SU-DHL-6 (cell line): ENCODE results near the gene OR2T33.
"Not testable (repeated sequence)": the region's sequence is repeated elsewhere in the genome, so short reads cannot be mapped to it uniquely, and the experiment has no call there.

Source experiments
- H2AFZ ChIP-seq: fragments of 200-600 bp; sonication (generic); 2 replicates; pipeline ENCODE4 v1.6.1; 2014; ENCODE audit warnings: low read depth, mild to moderate bottlenecking, moderate library complexity, mixed read lengths, antibody characterized with exemption, low read length; ENCODE audit not compliant: severe bottlenecking
- H3F3A ChIP-seq: fragments of 200-600 bp; shearing (Covaris generic); 2 replicates; pipeline ENCODE4 v1.6.0; 2016; ENCODE audit warnings: antibody characterized with exemption, mild to moderate bottlenecking; ENCODE audit not compliant: insufficient read depth
- H3K27ac ChIP-seq: fragments of 200-600 bp; sonication (generic); 2 replicates; pipeline ENCODE4 v1.5.1; 2016; ENCODE audit warnings: low read depth, mild to moderate bottlenecking, low read length, moderate library complexity, mixed read lengths
- H3K27me3 ChIP-seq: fragments of 200-600 bp; sonication (generic), shearing (Covaris generic); 2 replicates; pipeline ENCODE4 v1.6.0; 2014; ENCODE audit warnings: mild to moderate bottlenecking, low read length
- H3K36me3 ChIP-seq: fragments of 200-600 bp; sonication (generic); 2 replicates; pipeline ENCODE4 v1.6.1; 2014; ENCODE audit warnings: mild to moderate bottlenecking, low read length, mixed read lengths
- H3K4me2 ChIP-seq: fragments of 300-600, 200-600 bp; shearing (Covaris generic), sonication (generic); 2 replicates; pipeline ENCODE4 v1.6.0; 2014; ENCODE audit warnings: low read length, low read depth, mild to moderate bottlenecking; ENCODE audit not compliant: poor library complexity, severe bottlenecking
- H3K4me3 ChIP-seq: fragments of 200-600 bp; sonication (generic); 2 replicates; pipeline ENCODE4 v1.5.1; 2014; ENCODE audit warnings: antibody characterized with exemption, low read length, mild to moderate bottlenecking, mixed read lengths; ENCODE audit not compliant: insufficient read depth, poor library complexity, severe bottlenecking
- H3K79me2 ChIP-seq: fragments of 200-600 bp; sonication (generic); 2 replicates; pipeline ENCODE4 v1.6.1; 2014; ENCODE audit warnings: mild to moderate bottlenecking, low read length, moderate library complexity; ENCODE audit not compliant: insufficient read depth
- H3K9ac ChIP-seq: fragments of 200-600 bp; sonication (generic); 2 replicates; pipeline ENCODE4 v1.7.0; 2014; ENCODE audit warnings: mild to moderate bottlenecking, low read length
- H3K9me2 ChIP-seq: fragments of 200-600 bp; sonication (generic); replicated peaks from 2 replicates; pipeline ENCODE4 v1.6.1; 2014; ENCODE audit warnings: low read length; ENCODE audit not compliant: insufficient read depth
- H3K9me3 ChIP-seq: fragments of 200-600 bp; sonication (generic); 2 replicates; pipeline ENCODE4 v1.6.1; 2014; ENCODE audit warnings: low read length, mixed read lengths; ENCODE audit not compliant: insufficient read depth
- H4K20me1 ChIP-seq: fragments of 200-600 bp; sonication (generic); 2 replicates; pipeline ENCODE4 v1.6.1; 2014; ENCODE audit warnings: low read depth, mild to moderate bottlenecking, antibody characterized with exemption, low read length, moderate library complexity, mixed read lengths
- EZH2phosphoT487 ChIP-seq: fragments of 200-600 bp; sonication (generic), shearing (Covaris generic); conservative IDR thresholded peaks from 2 replicates; pipeline ENCODE4 v1.6.1; 2018; ENCODE audit warnings: mild to moderate bottlenecking, antibody characterized with exemption, low read length, moderate library complexity, mixed read lengths
- TF ChIP-seq, protein P1 (sequence below): fragments of 200-600 bp; sonication (generic); IDR thresholded peaks from one replicate; pipeline ENCODE4 v1.5.1; 2017; ENCODE audit warnings: antibody characterized with exemption, mild to moderate bottlenecking, low read length, moderate library complexity; ENCODE audit not compliant: insufficient read depth, poor library complexity, severe bottlenecking

Gene OR2T33

DNA sequence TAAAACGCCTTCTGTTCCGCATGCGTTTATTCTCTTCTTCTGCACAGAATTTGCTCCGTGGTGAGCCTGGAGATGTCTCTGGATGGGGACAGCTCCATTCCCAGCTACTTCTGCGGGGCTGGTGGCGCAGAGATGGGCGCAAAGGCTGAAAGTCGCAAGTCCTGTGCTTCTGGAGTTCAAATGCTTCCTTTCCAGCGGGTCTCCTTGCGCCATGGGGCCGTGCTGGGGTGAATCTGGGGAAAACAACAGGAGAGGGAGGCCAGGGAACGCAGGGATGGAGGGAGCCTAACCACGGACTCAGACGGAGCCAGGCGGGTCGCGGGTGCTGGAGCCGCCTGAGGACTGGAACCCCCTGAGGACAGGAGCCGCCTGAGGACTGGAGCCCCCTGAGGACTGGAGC lies 28.3 kb upstream of the OR2T33 start:
- no peak for TF ChIP-seq EZH2phosphoT487
- TF ChIP-seq, protein P1, sequence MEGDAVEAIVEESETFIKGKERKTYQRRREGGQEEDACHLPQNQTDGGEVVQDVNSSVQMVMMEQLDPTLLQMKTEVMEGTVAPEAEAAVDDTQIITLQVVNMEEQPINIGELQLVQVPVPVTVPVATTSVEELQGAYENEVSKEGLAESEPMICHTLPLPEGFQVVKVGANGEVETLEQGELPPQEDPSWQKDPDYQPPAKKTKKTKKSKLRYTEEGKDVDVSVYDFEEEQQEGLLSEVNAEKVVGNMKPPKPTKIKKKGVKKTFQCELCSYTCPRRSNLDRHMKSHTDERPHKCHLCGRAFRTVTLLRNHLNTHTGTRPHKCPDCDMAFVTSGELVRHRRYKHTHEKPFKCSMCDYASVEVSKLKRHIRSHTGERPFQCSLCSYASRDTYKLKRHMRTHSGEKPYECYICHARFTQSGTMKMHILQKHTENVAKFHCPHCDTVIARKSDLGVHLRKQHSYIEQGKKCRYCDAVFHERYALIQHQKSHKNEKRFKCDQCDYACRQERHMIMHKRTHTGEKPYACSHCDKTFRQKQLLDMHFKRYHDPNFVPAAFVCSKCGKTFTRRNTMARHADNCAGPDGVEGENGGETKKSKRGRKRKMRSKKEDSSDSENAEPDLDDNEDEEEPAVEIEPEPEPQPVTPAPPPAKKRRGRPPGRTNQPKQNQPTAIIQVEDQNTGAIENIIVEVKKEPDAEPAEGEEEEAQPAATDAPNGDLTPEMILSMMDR = no peak
- Histone ChIP-seq H4K20me1 (no peaks in the 10 kb centered on the region), H3K36me3 (no peaks in the 10 kb centered on the region), H3K27ac (no peak overlapping the region), H3K4me3 (no peak overlapping the region), H3K4me2 (no peak overlapping the region), H2AFZ (no peak overlapping the region), H3K27me3 (no peaks in the 10 kb centered on the region), H3K9me3 (no peaks in the 10 kb centered on the region), H3K9me2 (no peaks in the 10 kb centered on the region), H3K79me2 (no peaks in the 10 kb centered on the region), H3F3A (no peaks in the 10 kb centered on the region), H3K9ac (no peak overlapping the region)

DNA sequence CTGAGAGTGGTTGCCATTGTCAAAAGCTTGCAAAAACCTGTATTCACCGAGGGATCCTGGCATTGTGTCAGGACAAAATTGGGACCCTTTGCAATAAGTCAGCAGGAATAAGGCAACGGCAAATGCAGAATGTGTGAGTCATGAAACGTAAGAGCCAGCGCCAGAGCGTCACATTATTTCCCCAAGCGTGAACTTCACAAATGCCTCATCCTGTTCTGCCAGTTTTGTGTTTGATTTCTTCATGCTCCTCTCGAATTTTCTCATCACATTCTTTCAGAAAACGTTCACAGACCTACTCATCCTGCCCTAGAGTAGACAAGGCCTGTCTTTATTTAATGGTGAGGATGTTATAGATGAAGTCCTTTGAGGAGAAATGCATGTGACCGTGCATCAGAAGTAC lies 27.9 kb upstream of the OR2T33 start:
- H3K9me2 ChIP-seq, H3F3A ChIP-seq, H4K20me1 ChIP-seq, H3K9ac ChIP-seq, H3K79me2 ChIP-seq, H3K27ac ChIP-seq, H3K36me3 ChIP-seq, H3K9me3 ChIP-seq, H3K4me2 ChIP-seq, H3K27me3 ChIP-seq, H2AFZ ChIP-seq, H3K4me3 ChIP-seq: not testable (repeated sequence)

DNA sequence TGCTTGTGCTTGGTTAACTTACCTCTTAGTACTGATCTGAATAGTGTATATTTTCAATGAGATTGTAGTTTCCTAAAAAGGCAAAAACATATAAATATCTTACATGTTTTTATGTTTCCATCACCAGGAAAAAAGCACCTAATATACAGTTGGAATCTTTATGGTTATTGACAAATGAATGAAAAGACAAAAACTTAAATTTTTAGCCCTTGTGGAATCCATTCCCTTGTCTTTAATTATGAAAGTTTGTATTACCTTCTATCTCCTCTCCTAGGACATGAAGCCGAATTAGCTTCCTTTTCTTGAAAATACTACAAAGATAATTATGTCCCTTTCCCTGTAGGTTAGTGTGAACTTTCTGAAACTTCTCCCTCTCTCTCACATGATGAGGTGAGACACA lies 25.5 kb upstream of the OR2T33 start, which contains the start of gene OR2T12:
Gene OR2T12, minus strand, starts transcription at position 101 of the 400 bp plus-strand sequence. CDS start 7,846 bp downstream, outside the sequence.
- H3K36me3 ChIP-seq = no peaks in the 10 kb centered on the region
- no peak within 1 kb of the TSS for H3K4me2 ChIP-seq
- no peak for TF ChIP-seq EZH2phosphoT487
- TF ChIP-seq, protein P1 = no peak
- no peak within 1 kb of the TSS for H3K9ac ChIP-seq
- H2AFZ ChIP-seq = no peak within 1 kb of the TSS
- no peaks in the 10 kb centered on the region for H3F3A ChIP-seq
- no peaks in the 10 kb centered on the region for H3K79me2 ChIP-seq
- no peaks in the 10 kb centered on the region for H4K20me1 ChIP-seq
- H3K9me2 ChIP-seq = no peaks in the 10 kb centered on the region
- no peak within 1 kb of the TSS for H3K4me3 ChIP-seq
- no peak within 1 kb of the TSS for H3K27ac ChIP-seq
- no peaks in the 10 kb centered on the region for H3K9me3 ChIP-seq
- no peaks in the 10 kb centered on the region for H3K27me3 ChIP-seq

DNA sequence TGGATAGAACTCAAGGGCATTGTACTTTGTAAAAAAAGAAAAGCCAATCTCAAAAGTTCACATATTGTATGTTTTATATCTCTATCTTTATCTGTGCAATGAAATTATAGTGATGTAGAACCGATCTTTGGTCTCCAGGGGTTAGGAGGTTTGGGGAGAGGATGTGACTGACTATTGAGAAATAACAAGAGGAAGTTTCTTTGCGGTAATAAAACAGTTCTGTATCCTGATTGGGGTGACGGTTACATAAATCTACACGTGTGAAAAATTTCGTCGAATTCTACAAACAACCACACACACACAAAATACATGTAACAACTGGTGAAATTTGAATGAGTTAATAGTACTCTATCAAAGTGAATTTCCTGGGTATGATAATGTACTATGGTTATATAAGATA lies 10.6 kb upstream of the OR2T33 start:
- Histone ChIP-seq H3K36me3 (no peaks in the 10 kb centered on the region), H3K79me2 (no peaks in the 10 kb centered on the region), H3K9me2 (no peaks in the 10 kb centered on the region), H3K9ac (no peak overlapping the region), H4K20me1 (no peaks in the 10 kb centered on the region), H3K9me3 (no peaks in the 10 kb centered on the region), H3K4me2 (no peak overlapping the region), H3F3A (no peaks in the 10 kb centered on the region), H3K27ac (no peak overlapping the region), H2AFZ (no peak overlapping the region), H3K4me3 (no peak overlapping the region), H3K27me3 (no peaks in the 10 kb centered on the region)
- TF ChIP-seq EZH2phosphoT487 = no peak
- TF ChIP-seq, protein P1 = no peak

DNA sequence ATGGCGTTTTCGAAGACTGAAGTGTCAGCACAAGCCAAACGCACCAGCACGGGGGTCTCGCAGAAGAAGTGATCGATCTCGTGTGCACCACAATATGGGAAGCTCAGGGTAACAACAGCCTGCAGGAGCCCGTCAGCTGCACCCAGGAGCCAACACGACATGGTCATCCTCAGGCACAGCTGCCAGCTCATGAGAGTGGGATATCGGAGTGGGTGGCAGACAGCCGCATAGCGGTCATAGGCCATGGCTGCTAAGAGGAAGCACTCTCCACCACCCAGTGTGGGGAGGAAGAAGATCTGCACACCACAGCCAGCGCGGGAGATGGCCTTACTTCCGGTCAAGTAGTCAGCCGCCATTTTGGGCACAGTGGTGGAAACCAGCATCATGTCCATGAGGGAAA lies 4.6 kb downstream of the OR2T33 start:
- not testable (repeated sequence) for H3K9me3 ChIP-seq, H3K4me2 ChIP-seq, H2AFZ ChIP-seq

More for the DNA sequence above, 4.6 kb downstream of the OR2T33 start:
- not testable (repeated sequence) for H3F3A ChIP-seq, H3K9me2 ChIP-seq, H3K27ac ChIP-seq, H3K79me2 ChIP-seq, H3K9ac ChIP-seq, H3K36me3 ChIP-seq, H3K4me3 ChIP-seq, H3K27me3 ChIP-seq, H4K20me1 ChIP-seq
